ENCODE data around the gene TRPM7.
A peak's percentile ranks its signal among the peaks of the same experiment; 100 is the strongest.

The TRPM7 gene

DNA sequence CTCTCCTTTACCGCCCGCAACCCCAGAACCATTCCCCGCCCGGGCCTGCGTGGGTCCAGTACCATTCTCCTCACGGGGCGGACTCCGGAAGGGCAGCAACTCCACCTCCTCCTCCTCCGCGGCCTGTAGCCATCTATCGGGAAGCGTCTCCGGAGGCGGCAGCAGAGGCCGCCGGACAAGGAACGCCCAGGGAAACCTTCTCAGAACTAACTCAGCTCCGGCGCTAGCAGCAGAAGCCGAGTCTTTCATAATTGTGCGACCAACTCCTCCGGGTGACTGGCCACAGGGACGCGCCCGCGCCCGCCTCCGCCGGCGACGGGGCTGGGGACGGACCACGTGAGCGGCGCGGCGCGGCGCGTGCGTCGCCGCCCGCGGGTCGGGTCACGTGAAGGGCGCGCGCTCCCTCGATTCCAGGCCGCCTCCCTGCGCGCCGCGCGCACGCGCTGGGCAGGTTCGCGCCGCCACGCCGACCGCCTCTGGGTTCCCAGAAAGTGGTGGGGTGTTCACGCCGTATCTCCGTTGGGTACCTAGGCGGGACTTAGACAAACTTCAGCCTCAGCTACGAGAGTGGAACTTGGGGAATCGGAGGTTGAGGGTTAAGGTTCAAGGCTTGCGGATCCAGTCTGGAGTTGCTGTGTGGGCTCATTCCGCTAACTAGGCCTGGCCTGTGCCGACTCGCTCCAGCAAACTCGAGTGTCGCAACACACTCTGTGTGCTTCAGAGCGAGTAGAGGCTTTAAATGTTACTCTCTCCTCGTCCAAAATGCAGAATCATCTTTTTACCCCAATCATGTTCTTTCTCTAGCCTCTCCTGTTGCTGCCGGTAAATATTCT lies at the start of gene TRPM7:
Gene TRPM7, minus strand, starts transcription at position 329 of the 833 bp plus-strand sequence. Its CDS starts 264 bp downstream, at position 65.
- no peak for TF ChIP-seq CTCF (conservative IDR thresholded peaks at IDR 0.05)
- H3K27ac ChIP-seq, result peak within 1 kb of the TSS; percentile 91

DNA sequence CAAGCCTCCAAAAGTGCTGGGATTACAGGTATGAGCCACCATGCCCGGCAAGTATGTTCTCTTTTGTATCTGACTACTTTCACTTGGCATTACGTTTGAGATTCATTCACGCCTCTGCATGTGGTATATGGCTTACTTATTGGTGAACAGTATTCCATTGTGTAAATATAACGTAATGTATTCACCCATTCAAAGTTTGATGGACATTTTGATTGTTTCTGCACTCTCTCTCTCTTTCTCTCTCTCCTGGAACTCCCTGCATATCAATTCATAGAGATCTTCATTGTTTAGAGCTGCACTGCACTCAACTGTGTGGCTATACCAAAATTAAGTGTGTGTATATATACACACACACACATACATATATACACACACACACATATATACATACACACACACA lies 48.6 kb upstream of the TRPM7 start:
- no peak for TF ChIP-seq CTCF (conservative IDR thresholded peaks at IDR 0.05)
- H3K27ac ChIP-seq, result no peak overlapping the region

DNA sequence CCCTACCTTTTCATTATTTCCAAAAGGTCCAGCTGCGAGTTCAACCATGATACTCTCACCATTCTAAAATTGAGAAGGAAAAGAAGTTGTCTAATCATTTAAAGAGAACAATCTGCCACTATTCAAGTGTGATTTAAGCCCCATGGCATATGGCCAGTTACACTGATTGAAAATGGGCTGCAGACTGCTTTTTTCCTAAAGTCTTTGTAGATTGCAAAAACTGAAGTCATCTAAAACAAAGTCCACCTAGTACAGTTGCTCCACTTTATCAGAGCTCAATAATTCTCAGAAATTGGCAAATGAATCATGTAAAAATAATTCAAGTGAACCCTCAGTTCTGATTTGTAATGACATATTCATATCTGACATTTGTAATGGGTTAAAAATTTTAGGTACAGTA lies 39.7 kb upstream of the TRPM7 start:
- H3K27ac ChIP-seq, result no peak overlapping the region
- TF ChIP-seq CTCF (conservative IDR thresholded peaks at IDR 0.05), result no peak

DNA sequence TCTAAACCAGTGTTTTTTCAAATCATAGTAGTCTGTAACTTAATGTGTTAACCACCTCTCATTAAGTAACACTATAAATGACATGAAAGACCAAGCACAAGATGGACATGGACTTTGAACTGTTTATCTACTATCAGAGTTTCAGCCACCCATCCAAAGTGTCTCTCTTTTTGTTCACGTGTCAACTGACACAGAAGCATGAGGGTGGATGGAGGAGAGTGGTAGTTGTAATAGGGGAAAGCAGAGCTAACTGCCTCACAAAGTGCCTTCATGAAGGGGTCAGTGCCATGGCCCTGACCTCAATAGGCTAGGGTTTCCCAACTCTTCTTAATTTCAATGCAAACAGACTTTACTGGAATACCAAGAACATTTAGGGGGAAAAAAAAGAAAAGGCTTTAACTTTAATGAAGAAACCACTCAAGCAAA lies 32.1 kb upstream of the TRPM7 start:
- TF ChIP-seq CTCF (conservative IDR thresholded peaks at IDR 0.05), result no peak
- H3K27ac ChIP-seq, result no peak overlapping the region

- H3K27ac ChIP-seq, result no peak overlapping the region
- TF ChIP-seq CTCF (conservative IDR thresholded peaks at IDR 0.05), result no peak
Measured at GRCh38 chr15:50712018-50712417, 25.4 kb upstream of the TRPM7 start.

GRCh38 chr15:50710585-50710984 lies 24.0 kb upstream of the TRPM7 start:
- H3K27ac ChIP-seq, result no peak overlapping the region
- no peak for TF ChIP-seq CTCF (conservative IDR thresholded peaks at IDR 0.05)

DNA sequence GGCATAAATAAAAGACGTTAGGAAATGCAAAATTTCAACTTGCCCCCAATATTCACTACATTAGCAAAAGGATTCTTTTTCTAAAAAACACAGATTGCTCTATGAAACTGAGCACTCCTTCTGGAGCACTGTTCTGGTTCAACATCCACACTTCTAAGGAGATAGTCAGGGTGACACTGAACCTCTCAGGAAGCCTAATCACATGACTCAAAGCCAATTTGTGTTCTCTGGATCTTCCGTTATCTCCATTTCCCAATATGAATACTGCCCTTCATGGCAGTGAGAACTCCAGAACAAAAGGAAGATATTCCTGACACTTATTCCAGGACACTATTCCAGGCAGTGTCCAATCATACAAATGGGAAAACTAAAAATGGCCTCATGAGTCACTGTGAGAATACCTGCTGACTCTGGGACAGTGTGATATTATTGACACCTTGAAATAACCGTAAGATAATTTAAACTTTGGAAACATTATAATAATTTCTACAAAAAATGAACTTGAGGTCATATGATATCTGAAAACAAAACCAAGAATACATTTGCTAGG lies 21.4 kb upstream of the TRPM7 start:
- no peak for TF ChIP-seq CTCF (conservative IDR thresholded peaks at IDR 0.05)
- no peak overlapping the region for H3K27ac ChIP-seq
